Urinary bladder (tissue), 4 donors: ENCODE results near the gene ELMO1. TPM values are rescaled to one million over a fixed set of nuclear protein-coding genes. Genes with fewer than 3 reads are reported as not detected.

Experiments used
- DNase-seq: peaks from one replicate; pipeline ENCODE4 v3.0.0-alpha.2; 2015; ENCODE audit errors: extremely low spot score
- H3K27ac ChIP-seq: one replicate; pipeline ENCODE4 v1.5.1; 2013; ENCODE audit warnings: low read depth, mild to moderate bottlenecking, moderate library complexity
- H3K36me3 ChIP-seq: one replicate; pipeline ENCODE4 v1.6.1; 2013; ENCODE audit warnings: mild to moderate bottlenecking, moderate library complexity; ENCODE audit not compliant: insufficient read depth
- H3K4me1 ChIP-seq: one replicate; pipeline ENCODE4 v1.6.1; 2013; ENCODE audit warnings: mild to moderate bottlenecking, moderate library complexity; ENCODE audit not compliant: insufficient read depth
- H3K4me3 ChIP-seq: one replicate; pipeline ENCODE4 v1.5.1; 2013; ENCODE audit warnings: low read depth, low read length
- WGBS: extraction: QIAGEN DNeasy Blood & Tissue Kit; methylation state at CpG from one replicate; pipeline ENCODE4 v1.1.7; 2013; 5-methylcytosine and 5-hydroxymethylcytosine counted together
- polyA plus RNA-seq: library from polyadenylated mRNA; stranded (reverse); fragments of 200-250 nt; gene quantifications from one replicate; pipeline ENCODE4 v1.2.3, GENCODE V29; 2013
- total RNA-seq: library from RNA; depleted of rRNA; stranded (reverse); fragments of >200 nt; gene quantifications from one replicate; pipeline ENCODE4 v1.2.3, GENCODE V29; 2014
- donor health status: healthy with polysubstance abuse.
- donor health status: healthy.

Gene ELMO1
- total and polyA plus RNA-seq, 2 donors: 14.1 to 86.7 TPM

DNA sequence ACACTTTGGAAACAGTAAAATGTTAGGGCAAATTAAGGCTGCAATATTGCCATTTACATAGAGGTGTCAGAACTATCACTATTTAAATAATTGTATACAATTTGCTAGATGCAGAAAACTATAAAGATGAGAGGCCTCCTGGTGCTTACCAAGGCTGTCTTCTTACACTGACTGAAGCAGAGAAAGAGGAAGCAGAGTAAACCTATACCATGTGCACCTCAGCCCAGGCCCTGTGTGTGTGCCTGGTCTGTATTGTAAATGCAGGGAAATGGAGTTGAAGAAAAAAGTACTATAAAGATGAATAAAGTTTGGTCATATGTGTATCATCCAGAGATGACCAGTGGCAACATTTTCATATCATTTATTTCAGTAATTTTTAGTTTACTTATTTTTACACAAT, 29.2 kb downstream of the ELMO1 start:
- peaks cover 2% of the 10 kb centered on the region for H3K4me1 ChIP-seq
- no peak for DNase-seq
- H3K4me3 ChIP-seq: no peak overlapping the region
- no peaks in the 10 kb centered on the region for H3K36me3 ChIP-seq
- H3K27ac ChIP-seq: no peak overlapping the region

DNA sequence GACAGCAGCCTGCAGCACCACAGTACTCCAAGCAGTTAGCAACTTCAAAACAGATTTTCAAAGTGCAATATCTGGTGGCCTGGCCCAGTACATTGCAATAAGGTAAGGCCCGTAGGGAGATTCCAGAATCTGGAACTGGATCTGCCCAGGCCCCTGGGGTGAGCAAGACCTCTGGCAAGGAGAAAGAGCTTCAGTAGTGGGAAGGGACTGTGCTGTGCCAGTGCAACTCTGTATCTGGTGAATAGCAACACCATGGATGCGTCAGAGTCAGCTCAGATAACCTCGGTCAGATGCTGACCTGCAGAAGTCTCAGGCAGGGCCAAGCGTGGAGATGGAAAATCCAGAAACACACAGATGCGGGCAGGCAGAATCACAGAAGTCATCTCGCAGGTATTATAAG, 30.3 kb downstream of the ELMO1 start:
- 92% methylated on average over 6 of the region's 6 CpGs for WGBS
- H3K27ac ChIP-seq: no peak overlapping the region
- no peaks in the 10 kb centered on the region for H3K36me3 ChIP-seq
- no peak overlapping the region for H3K4me3 ChIP-seq
- no peak for DNase-seq
- H3K4me1 ChIP-seq: peaks cover 2% of the 10 kb centered on the region

DNA sequence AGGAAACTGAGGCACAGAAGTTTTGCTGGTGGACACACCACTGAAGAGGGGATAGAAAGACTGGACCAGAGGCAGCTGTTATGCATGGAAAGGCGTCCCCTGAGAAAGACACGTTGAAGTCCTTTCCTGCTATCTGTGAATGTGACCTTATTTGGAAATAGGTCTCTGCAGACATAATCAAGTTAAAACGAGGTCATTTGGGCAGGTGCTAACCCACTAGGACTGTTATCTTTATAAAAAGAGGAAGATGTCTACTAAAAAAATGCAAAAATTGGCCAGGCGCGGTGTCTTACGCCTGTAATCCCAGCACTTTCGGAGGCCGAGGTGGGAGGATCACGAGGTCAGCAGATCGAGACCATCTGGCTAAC, 31.6 kb downstream of the ELMO1 start:
- DNase-seq: no peak
- 81% methylated on average over 10 of the region's 10 CpGs for WGBS
- no peaks in the 10 kb centered on the region for H3K36me3 ChIP-seq
- no peak overlapping the region for H3K4me3 ChIP-seq
- peaks cover 2% of the 10 kb centered on the region for H3K4me1 ChIP-seq
- H3K27ac ChIP-seq: no peak overlapping the region

DNA sequence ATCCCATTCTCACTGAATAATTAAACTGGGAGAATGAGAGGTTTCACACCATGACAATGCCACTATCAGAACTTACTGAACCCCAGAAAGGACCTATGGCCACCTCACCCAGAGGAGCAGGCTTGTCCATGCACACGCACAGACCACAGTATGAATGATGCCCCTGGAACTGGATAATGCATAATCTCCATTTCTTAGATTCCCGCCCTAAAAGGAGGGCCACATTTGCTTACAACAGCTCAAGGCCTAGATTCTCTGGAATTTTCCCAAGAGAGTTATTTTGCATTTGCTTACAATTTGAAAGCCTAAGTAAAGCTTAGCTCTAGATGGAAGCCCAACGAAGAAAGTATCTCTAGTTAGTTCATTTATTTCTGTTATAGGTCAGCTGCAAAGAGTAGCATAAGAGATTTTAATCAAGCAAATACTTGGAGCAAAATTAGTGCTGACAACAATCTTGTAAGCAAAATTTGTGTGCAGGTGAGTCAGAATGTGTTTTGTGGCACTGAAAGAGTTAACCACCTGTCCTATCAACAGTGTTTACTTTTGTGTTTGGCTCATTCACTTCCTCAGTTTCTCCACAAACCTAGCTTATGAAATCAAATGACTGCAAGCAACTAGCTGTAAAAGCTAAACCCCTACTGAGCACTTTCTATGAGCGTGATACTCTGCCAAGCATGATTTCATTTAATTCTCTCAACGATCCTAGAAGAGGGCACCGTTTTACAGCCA, 32.1 kb downstream of the ELMO1 start:
- H3K36me3 ChIP-seq: no peaks in the 10 kb centered on the region
- H3K27ac ChIP-seq: no peak overlapping the region
- peaks cover 2% of the 10 kb centered on the region for H3K4me1 ChIP-seq
- no peak for DNase-seq
- no peak overlapping the region for H3K4me3 ChIP-seq
- WGBS: 76% methylated on average over 6 of the region's 6 CpGs

DNA sequence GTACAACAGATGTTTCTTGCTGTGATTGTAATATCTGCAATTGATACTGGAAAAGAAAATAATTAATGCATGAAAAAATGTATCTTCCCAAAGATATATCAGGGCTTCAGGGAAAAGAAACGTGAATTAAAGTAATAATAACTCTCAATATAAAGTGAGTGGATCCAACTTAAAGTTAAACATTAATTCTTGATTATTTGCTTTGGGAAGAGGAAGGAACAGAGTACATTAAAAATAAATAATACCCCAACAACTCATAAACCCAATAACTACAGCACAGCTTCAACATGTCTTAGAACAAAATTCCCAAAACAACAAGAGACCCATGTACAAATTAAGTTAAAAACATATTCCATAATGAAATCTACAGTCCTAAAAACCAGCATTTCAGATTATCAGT, 33.0 kb downstream of the ELMO1 start:
- 86% methylated on average over 1 of the region's 1 CpG for WGBS
- DNase-seq: no peak
- H3K4me3 ChIP-seq: no peak overlapping the region
- peaks cover 2% of the 10 kb centered on the region for H3K4me1 ChIP-seq
- H3K27ac ChIP-seq: no peak overlapping the region
- H3K36me3 ChIP-seq: no peaks in the 10 kb centered on the region

DNA sequence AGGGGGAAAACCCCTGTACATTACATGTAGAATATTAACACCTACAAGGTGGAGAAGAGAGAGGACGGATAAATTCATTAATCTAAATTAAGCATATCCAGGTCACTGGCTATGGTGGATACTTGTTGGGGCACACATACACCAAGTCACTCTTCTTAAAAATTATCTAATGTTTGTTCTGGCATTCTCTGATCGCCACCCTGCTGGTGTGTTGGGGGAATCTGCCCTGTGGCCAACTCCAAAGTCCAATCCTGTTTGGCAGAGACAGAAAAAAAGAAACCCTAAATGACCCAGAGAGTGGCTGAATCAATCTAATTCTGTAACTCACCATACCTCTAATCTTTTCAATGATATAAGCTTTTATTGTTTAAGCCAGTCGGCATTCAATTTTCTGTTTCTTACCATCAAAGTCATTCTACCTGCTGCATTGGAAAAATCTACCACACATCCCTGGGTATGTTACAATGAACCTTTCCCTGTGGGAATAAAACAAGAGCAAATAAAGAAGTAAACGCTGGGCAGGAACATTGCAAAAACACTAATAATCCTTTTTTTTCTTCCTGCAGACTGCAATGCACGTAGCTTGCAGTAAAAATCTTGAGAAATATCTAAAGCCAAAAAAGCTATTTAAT, 34.2 kb downstream of the ELMO1 start:
- H3K4me3 ChIP-seq: no peak overlapping the region
- no peak for DNase-seq
- WGBS: 91% methylated on average over 5 of the region's 5 CpGs
- H3K36me3 ChIP-seq: no peaks in the 10 kb centered on the region
- peaks cover under 1% of the 10 kb centered on the region for H3K4me1 ChIP-seq
- H3K27ac ChIP-seq: no peak overlapping the region

DNA sequence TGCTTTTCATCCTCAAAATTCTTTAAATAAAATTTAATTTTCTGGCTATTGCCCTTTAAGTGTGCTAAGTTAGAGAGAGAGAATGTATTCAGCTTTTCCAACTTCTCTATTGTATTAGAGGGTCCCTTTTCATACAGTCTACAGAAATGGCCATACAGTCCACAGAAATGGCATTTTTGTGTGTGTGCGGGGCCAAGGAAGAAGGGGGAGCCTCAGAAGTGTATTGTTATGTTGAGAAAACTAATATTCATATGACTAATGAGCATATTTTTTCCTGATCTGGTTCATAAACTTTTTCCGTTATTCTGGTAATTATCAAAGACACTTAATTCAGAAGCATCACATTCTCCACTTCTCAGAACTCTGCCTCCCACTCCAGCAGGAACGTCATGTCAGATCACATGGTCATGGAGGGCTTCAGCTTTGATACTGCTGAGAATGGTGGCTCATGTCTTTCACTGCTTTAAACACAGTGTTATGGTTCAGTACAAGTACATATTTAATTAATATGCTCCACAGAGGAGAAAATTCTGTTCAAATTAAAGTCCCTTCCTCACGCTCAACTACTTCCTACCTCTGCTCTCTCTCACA, 37.1 kb downstream of the ELMO1 start:
- H3K4me1 ChIP-seq: no peaks in the 10 kb centered on the region
- DNase-seq: no peak
- no peak overlapping the region for H3K27ac ChIP-seq
- H3K4me3 ChIP-seq: no peak overlapping the region
- 82% methylated on average over 4 of the region's 4 CpGs for WGBS
- no peaks in the 10 kb centered on the region for H3K36me3 ChIP-seq

DNA sequence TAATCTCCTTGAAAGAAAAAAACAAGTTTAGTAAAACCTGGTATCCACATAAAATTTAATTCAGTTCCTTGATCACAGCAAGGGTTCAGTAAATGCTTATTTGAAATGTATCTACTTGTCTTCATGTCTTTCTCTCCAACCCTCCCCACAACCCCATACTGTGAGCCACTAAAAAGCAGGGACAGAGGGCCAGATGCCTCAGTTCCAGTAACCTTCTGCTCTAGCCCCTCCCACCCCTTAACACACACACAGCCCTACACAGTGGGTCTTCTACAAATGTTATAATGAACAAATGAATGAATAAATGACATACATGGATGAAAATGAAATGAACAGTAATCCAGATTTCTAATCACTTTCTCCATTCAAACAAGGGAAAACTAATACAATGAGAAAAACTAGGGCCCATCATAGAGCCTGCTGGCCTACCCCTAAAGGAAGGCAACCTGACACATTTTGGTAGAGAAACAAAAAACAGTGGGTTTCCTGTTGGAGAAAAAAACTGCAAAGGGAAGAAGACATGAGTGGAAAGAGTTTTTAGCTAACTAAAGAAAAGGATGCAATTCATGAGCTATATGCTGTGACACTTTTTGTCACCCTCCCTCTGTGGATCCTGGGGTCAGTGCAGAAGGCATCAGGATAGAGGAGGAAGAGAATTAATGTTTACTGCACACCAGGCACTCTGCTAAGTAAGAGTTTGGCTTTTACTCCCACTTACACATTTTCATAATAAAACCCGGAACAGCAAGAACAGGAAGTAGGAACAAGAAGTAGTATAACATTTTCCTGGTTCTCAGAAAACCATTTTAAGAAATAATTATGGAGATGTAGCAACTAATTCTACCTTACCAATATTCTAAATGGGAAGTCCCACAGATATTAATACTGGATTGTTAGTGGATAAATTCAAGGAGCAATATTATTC, 38.1 kb downstream of the ELMO1 start:
- Histone ChIP-seq H3K36me3 (no peaks in the 10 kb centered on the region), H3K4me3 (no peak overlapping the region), H3K27ac (no peak overlapping the region), H3K4me1 (no peaks in the 10 kb centered on the region)
- DNase-seq: no peak
- 53% methylated on average over 1 of the region's 1 CpG for WGBS

DNA sequence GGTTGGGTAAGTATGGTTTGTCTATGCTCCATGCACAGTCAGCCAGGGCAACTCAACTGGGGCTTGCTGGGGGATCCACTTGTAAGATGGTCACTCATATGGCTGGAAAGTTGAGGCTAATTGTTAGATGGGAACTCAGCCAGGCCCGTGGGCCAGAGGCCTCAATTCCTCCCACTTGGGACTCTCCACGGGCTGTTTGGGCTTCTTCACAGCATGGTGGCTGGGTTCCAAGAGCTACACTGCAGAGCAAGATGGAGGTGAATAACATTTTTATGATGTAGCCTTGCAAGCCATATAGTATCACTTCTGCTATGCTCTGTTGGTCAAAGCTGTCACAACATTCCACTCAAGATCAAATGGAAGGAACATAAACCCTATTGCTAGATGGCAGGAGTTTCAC, 39.2 kb downstream of the ELMO1 start:
- DNase-seq: no peak
- Histone ChIP-seq H3K36me3 (no peaks in the 10 kb centered on the region), H3K4me1 (no peaks in the 10 kb centered on the region), H3K27ac (no peak overlapping the region), H3K4me3 (no peak overlapping the region)
- WGBS: 31% methylated on average over 2 of the region's 2 CpGs

DNA sequence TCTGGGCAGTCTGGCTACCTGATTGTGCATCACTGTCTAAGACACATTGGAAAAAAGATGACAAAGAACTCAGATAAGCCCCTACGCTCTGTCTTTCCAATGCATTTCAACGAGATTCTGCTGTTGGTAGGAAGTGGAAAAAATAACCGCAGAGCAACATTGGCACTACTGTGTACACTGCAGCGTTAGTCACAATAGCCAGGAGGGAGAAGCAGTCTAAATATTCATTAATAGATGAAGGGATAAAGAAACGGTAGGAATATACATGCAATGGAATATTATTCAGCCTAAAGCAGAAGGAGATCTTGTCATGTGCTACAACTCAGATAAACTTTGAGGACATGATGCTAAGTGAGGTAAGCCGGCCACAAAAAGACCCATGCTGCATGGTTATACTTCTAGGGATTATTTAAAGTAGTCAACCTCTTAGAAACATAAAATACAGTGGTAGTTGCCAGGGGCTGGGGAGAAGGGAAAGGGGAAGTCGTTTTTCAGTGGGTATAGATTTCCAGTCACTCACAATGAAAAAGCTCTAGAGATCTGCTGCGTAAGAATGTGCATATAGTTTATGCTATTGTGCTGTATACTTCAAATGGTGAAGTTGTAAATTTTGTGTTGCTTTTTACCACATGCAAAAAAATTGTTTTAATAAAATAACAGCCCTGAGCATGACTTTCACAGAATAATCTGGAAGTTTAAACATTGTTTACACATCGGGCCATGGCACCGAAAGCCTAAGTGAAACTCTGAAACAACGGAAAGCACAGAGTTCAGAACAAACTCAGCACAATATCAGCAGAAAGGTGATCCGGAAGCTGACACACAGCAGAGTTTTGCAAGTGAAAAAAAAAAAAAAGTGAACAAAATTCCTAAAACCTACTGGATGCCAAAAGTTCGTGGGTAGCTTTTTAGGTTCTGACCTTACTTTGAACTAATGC, 40.1 kb downstream of the ELMO1 start:
- H3K4me1 ChIP-seq: no peaks in the 10 kb centered on the region
- H3K4me3 ChIP-seq: no peak overlapping the region
- H3K27ac ChIP-seq: no peak overlapping the region
- no peaks in the 10 kb centered on the region for H3K36me3 ChIP-seq
- no peak for DNase-seq
- 64% methylated on average over 13 of the region's 13 CpGs for WGBS

DNA sequence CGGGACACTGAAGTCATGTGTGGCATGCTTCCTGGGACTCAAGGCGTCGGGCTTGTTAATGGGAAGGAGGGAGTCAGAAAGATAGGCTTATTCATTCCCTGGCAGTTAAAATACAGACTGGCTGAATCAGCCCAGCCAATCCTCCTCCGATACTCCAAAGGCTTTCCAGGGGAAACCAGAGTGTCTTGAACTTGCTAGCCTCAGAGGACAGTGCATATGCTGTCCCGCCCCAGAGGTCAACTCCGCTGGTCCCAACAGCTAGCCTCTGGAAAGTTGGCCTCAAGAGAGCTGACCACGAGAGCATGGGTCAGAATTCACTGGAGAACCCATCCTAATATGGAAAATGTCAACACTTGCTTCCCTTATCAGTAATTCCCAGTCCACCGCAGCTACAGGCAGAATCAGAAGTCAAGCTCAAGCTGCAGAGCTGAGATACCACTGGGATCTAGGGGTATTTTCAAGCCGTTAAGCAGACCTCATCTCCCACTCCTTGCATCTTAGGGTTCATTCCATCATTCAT, 43.0 kb downstream of the ELMO1 start:
- H3K4me3 ChIP-seq: no peak overlapping the region
- H3K36me3 ChIP-seq: peaks cover 2% of the 10 kb centered on the region
- no peak for DNase-seq
- no peak overlapping the region for H3K27ac ChIP-seq
- 46% methylated on average over 9 of the region's 9 CpGs for WGBS
- H3K4me1 ChIP-seq: no peaks in the 10 kb centered on the region

DNA sequence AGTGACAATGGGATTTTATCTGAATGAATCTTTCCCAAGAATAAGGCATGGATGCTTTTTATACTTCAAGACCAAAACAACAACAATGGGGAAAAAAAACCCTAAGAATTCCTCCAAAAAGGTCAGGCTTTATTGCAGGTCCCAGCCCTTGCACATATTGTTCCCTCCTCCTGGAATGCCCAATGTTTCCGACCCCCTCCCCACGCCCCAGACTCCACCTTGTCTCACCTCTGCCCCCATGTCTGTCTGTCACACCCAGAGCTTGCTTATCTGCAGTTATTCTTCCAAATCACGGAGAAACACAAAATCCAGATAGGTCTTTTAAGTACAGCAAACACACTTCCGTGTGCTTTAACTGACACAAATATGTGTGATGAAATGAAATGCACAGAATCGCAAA, 43.5 kb downstream of the ELMO1 start:
- Histone ChIP-seq H3K27ac (no peak overlapping the region), H3K36me3 (peaks cover 2% of the 10 kb centered on the region), H3K4me3 (no peak overlapping the region), H3K4me1 (no peaks in the 10 kb centered on the region)
- 69% methylated on average over 5 of the region's 5 CpGs for WGBS
- DNase-seq: no peak
